ENCODE measurements around the gene FAM53A.

- TF ChIP-seq, protein P1, sequence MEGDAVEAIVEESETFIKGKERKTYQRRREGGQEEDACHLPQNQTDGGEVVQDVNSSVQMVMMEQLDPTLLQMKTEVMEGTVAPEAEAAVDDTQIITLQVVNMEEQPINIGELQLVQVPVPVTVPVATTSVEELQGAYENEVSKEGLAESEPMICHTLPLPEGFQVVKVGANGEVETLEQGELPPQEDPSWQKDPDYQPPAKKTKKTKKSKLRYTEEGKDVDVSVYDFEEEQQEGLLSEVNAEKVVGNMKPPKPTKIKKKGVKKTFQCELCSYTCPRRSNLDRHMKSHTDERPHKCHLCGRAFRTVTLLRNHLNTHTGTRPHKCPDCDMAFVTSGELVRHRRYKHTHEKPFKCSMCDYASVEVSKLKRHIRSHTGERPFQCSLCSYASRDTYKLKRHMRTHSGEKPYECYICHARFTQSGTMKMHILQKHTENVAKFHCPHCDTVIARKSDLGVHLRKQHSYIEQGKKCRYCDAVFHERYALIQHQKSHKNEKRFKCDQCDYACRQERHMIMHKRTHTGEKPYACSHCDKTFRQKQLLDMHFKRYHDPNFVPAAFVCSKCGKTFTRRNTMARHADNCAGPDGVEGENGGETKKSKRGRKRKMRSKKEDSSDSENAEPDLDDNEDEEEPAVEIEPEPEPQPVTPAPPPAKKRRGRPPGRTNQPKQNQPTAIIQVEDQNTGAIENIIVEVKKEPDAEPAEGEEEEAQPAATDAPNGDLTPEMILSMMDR (conservative IDR thresholded peaks at IDR 0.05) = no peak
- TF ChIP-seq ZFX (IDR thresholded peaks at IDR 0.05) = no peak
These were observed 71.6 kb downstream of the FAM53A start for GRCh38 chr4:1612278-1613098.
